A673 (cell line): ENCODE results near the gene RASSF10. TPM values are rescaled to one million over a fixed set of nuclear protein-coding genes. Genes with fewer than 3 reads are reported as not detected.

ENCODE experiments used
- BruUV-seq: library from RNA; stranded (reverse); fragments of 400-500 nt; replicated peaks from 2 replicates; lab custom pipeline; 2021; lab: Mats Ljungman, UMichigan
- CTCF ChIA-PET: fragments of 300-600 bp; sonication (Branson Sonifier 250); formaldehyde crosslinking; loops from one replicate; lab custom pipeline; 2022; ENCODE audit warnings: antibody characterized with exemption; lab: Charles Lee
- POLR2A ChIA-PET: fragments of 300-600 bp; sonication (Branson Sonifier 250); formaldehyde crosslinking; loops from one replicate; lab custom pipeline; 2022; ENCODE audit warnings: antibody characterized with exemption; ENCODE audit not compliant: low non-redundant PET; lab: Charles Lee
- DNase-seq: peaks from one replicate; pipeline ENCODE4 v3.0.0-alpha.2; 2015; ENCODE audit warnings: low spot score
- H3K27ac ChIP-seq: fragments of 200-600 bp; sonication (generic); 2 replicates; pipeline ENCODE4 v1.5.1; 2016; ENCODE audit warnings: mixed run types, low read depth, mild to moderate bottlenecking, mixed read lengths, antibody characterized with exemption, low read length; ENCODE audit not compliant: poor library complexity, severe bottlenecking
- H3K27me3 ChIP-seq: fragments of 200-600 bp; sonication (generic); replicated peaks from 2 replicates; pipeline ENCODE4 v1.6.1; 2017; ENCODE audit warnings: mixed run types, low read depth, mild to moderate bottlenecking, mixed read lengths, antibody characterized with exemption, low read length; ENCODE audit not compliant: insufficient read depth, poor library complexity
- H3K36me3 ChIP-seq: fragments of 200-600 bp; sonication (generic); 2 replicates; pipeline ENCODE4 v1.6.1; 2016; ENCODE audit warnings: mixed run types, mild to moderate bottlenecking, mixed read lengths, antibody characterized with exemption, low read length; ENCODE audit not compliant: insufficient read depth, poor library complexity, severe bottlenecking
- H3K4me1 ChIP-seq: fragments of 200-600 bp; sonication (generic); 2 replicates; pipeline ENCODE4 v1.6.1; 2017; ENCODE audit warnings: mixed run types, mild to moderate bottlenecking, mixed read lengths, antibody characterized with exemption, low read length; ENCODE audit not compliant: insufficient read depth, poor library complexity, severe bottlenecking
- H3K4me3 ChIP-seq: fragments of 200-600 bp; sonication (generic); 2 replicates; pipeline ENCODE4 v1.5.1; 2016; ENCODE audit warnings: low read depth, mixed run types, mild to moderate bottlenecking, mixed read lengths, low read length; ENCODE audit not compliant: poor library complexity, severe bottlenecking
- H3K9me3 ChIP-seq: fragments of 200-600 bp; sonication (generic); 2 replicates; pipeline ENCODE4 v1.6.1; 2016; ENCODE audit warnings: mixed run types, low read depth, mild to moderate bottlenecking, mixed read lengths, antibody characterized with exemption, low read length; ENCODE audit not compliant: poor library complexity, severe bottlenecking
- EZH2 ChIP-seq: fragments of 200-600 bp; sonication (generic); IDR thresholded peaks from 2 replicates; pipeline ENCODE4 v1.6.1; 2017; ENCODE audit warnings: borderline replicate concordance, low read depth, mild to moderate bottlenecking, mixed read lengths, antibody characterized with exemption, low read length; ENCODE audit not compliant: poor library complexity, severe bottlenecking
- intact Hi-C: fragments of 100-400 bp; cut with micrococcal nuclease; formaldehyde crosslinking; loops from one replicate; pipeline ENCODE4 v1.10.0; 2022; ENCODE audit not compliant: unreplicated experiment
- total RNA-seq: library from RNA; stranded (reverse); gene quantifications from 2 replicates; pipeline ENCODE4 v1.2.3, GENCODE V29; 2021
- TF ChIP-seq, protein P1 (sequence below): fragments of 300-800, 200-600 bp; sonication (generic); conservative IDR thresholded peaks from 2 replicates; pipeline ENCODE4 v1.5.1; 2017; ENCODE audit warnings: low read depth, mild to moderate bottlenecking, antibody characterized with exemption, low read length, moderate library complexity, mixed read lengths

The RASSF10 gene
- total RNA-seq, 1 experiment from 2014 or later: 0.15 TPM

DNA sequence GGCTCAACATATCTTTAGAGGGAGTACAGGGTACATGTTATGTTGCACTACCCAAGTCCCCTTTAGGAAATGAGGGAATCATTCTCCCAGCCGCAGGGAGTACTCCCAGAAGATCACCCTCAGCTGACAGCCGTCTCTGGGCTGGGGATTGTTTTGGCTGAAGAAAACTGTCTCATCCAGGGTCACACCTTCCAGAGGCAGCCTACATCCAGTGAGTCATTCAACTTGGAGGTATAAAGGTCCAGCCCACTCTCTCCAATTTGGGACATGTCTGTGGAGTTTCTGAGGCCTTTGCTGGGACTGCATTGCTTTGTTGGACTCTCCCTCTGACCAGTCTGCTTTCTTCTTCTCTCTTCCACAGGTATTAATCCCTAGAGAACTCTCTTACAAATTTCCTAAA lies 42.1 kb downstream of the RASSF10 start:
- Histone ChIP-seq H3K36me3 (no peaks in the 10 kb centered on the region), H3K27ac (no peak overlapping the region), H3K4me3 (no peak overlapping the region), H3K27me3 (peaks cover 16% of the 10 kb centered on the region), H3K4me1 (no peaks in the 10 kb centered on the region), H3K9me3 (no peaks in the 10 kb centered on the region)
- CTCF ChIA-PET: no interaction called here
- TF ChIP-seq, protein P1, sequence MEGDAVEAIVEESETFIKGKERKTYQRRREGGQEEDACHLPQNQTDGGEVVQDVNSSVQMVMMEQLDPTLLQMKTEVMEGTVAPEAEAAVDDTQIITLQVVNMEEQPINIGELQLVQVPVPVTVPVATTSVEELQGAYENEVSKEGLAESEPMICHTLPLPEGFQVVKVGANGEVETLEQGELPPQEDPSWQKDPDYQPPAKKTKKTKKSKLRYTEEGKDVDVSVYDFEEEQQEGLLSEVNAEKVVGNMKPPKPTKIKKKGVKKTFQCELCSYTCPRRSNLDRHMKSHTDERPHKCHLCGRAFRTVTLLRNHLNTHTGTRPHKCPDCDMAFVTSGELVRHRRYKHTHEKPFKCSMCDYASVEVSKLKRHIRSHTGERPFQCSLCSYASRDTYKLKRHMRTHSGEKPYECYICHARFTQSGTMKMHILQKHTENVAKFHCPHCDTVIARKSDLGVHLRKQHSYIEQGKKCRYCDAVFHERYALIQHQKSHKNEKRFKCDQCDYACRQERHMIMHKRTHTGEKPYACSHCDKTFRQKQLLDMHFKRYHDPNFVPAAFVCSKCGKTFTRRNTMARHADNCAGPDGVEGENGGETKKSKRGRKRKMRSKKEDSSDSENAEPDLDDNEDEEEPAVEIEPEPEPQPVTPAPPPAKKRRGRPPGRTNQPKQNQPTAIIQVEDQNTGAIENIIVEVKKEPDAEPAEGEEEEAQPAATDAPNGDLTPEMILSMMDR: no peak
- TF ChIP-seq EZH2: no peak
- no peak for DNase-seq
- POLR2A ChIA-PET: no interaction called here
- intact Hi-C loops: no loop called here
- no TSS peak for BruUV-seq

DNA sequence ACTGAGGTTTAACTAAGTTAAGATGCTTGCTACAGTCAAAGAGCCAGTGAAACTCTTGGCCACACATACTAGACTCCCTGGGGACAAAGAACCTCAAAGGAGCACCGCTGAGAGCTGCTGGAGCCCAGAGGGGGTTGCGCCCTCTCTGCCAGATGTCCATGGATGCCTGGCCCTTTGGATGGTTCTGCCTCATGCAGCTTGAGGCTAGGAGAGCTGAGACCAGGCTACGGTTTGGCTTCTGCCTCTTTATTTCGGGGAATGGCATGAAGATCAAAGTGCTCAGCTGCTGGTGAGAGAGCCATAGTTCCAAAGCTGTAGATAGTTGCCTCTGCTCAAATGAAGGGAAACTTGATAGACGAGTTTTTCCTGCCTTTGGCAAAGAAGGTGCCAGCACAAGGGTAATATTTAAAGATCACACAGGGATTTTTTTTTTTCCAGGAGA lies 43.0 kb downstream of the RASSF10 start:
- Histone ChIP-seq H3K36me3 (no peaks in the 10 kb centered on the region), H3K4me1 (no peaks in the 10 kb centered on the region), H3K9me3 (no peaks in the 10 kb centered on the region), H3K27me3 (peaks cover 18% of the 10 kb centered on the region), H3K4me3 (no peak overlapping the region), H3K27ac (no peak overlapping the region)
- BruUV-seq: no TSS peak
- ChIA-PET POLR2A (no interaction called here), CTCF (no interaction called here)
- TF ChIP-seq EZH2: no peak
- TF ChIP-seq, protein P1: no peak
- no peak for DNase-seq
- intact Hi-C loops: no loop called here

DNA sequence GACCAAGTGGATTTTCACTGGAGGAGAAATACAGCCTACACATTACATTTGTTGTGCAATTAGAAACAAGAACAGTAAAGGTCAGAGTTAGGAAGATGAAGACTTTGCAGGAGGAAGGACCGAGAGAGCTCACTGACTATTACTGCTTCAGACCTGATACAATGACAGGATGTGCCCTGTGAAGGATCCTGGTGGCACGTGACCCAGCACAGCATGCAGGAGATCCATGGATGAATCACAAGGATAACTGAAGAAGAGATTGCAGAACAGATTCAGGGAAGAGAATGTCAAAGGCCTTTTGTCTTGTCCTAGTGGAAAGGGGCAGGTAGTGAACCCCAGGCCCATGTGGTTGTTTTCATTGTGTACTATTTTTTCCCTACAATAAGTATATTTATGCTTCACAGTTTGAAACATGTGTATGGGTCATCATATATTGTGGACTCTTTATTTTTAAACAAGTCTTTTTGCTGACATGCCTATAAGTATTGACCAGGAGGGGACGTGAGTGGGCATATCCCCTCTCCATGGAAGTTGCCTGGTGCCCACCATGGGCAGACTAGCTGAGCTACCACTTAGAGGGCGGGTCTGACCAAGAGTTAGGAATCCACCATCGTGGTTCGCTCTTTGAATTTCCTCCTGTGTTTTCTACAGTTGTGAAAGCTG lies 44.3 kb downstream of the RASSF10 start:
- no peaks in the 10 kb centered on the region for H3K36me3 ChIP-seq
- H3K9me3 ChIP-seq: no peaks in the 10 kb centered on the region
- no TSS peak for BruUV-seq
- peaks cover 19% of the 10 kb centered on the region for H3K27me3 ChIP-seq
- CTCF ChIA-PET: no interaction called here
- TF ChIP-seq, protein P1: no peak
- no peak for TF ChIP-seq EZH2
- no peak for DNase-seq
- no peak overlapping the region for H3K4me3 ChIP-seq
- POLR2A ChIA-PET: no interaction called here
- intact Hi-C loops: no loop called here
- H3K27ac ChIP-seq: no peak overlapping the region
- no peaks in the 10 kb centered on the region for H3K4me1 ChIP-seq
